Right lobe of liver (tissue), 6 donors: ENCODE measurements around the gene ASPG. TPM values are rescaled to one million over a fixed set of nuclear protein-coding genes. Genes with fewer than 3 reads are reported as not detected.
"Not testable (repeated sequence)": the region's sequence is repeated elsewhere in the genome, so short reads cannot be mapped to it uniquely, and the experiment has no call there.

Source experiments
- ATAC-seq, 4 donors: fragments of 200-7000 bp; cut with Tn5 transposase; one replicate each; pipeline ENCODE4 v1.9.1; 2020; ENCODE audit warnings: mild to moderate bottlenecking in 4 of 4, moderate library complexity in 4 of 4
- DNase-seq, 3 donors: peaks; one replicate each; pipeline ENCODE4 v3.0.0-alpha.2; 2020
- H3K27ac ChIP-seq, 3 donors: fragments of 200-600 bp; one replicate each; pipeline ENCODE4 v1.8.0; 2022
- H3K27me3 ChIP-seq, 2 donors: fragments of 200-600 bp; one replicate each; pipeline ENCODE4 v1.8.0; 2022
- H3K36me3 ChIP-seq, 4 donors: fragments of 200-600 bp; sonication (generic) in 1 of 4; one replicate each; pipeline versions ENCODE4 v1.5.1 to v1.8.0; 2017 to 2022; ENCODE audit warnings: control low read depth in 1 of 4
- H3K4me1 ChIP-seq, 4 donors: fragments of 200-600 bp; sonication (generic) in 1 of 4; one replicate each; pipeline versions ENCODE4 v1.5.1 to v1.8.0; 2017 to 2022; ENCODE audit warnings: control low read depth in 1 of 4
- H3K4me3 ChIP-seq, 3 donors: fragments of 200-600 bp; one replicate each; pipeline ENCODE4 v1.8.0; 2022
- H3K9me3 ChIP-seq, 4 donors: fragments of 200-600 bp; sonication (generic) in 1 of 4; one replicate each; pipeline versions ENCODE4 v1.5.1 to v1.8.0; 2017 to 2022; ENCODE audit warnings: control low read depth in 1 of 4
- CTCF ChIP-seq, 4 donors: fragments of 200-600 bp in 3 of 4; fragments of 450-650 bp in 1 of 4; IDR thresholded peaks; one replicate each; pipeline versions ENCODE4 v1.5.1 to v1.8.0; 2016 to 2022; ENCODE audit warnings: antibody characterized with exemption in 4 of 4, mild to moderate bottlenecking in 2 of 4
- POLR2A ChIP-seq: fragments of 450-650 bp; IDR thresholded peaks from one replicate; pipeline ENCODE4 v1.6.1; 2017; ENCODE audit warnings: antibody characterized with exemption, mild to moderate bottlenecking
- WGBS: methylation state at CpG from one replicate; pipeline ENCODE4 v1.1.6; 2018; ENCODE audit warnings: low coverage, low lambda C conversion rate; ENCODE audit not compliant: insufficient coverage; ENCODE audit errors: missing lambda C conversion rate; 5-methylcytosine and 5-hydroxymethylcytosine counted together
- intact Hi-C, 2 donors: fragments of 100-400 bp; cut with DNase I; formaldehyde crosslinking; loops; one replicate each; pipeline versions ENCODE4 v1.11.2 to v1.14.1; 2022
- total RNA-seq, 6 experiments: library from RNA; depleted of rRNA in 2 of 6; stranded (reverse); fragments of >200 nt in 2 of 6; fragmentation: NEBNext Ultra II Directional in 3 of 6; extraction: Animal tissue kit (Norgen Biotek cat#: 25700) in 3 of 6; gene quantifications; one replicate each; pipeline versions ENCODE4 v1.1.0 to v1.2.4, GENCODE V29; 2016 to 2023
- donor health status: DM: no; HTN: yes; CAD: no.
- donor health status: DM: no; HTN: no; CAD: no.
- donor health status: DM: no; HTN: no; CAD: no.
- donor health status: DM: no; HTN: yes; CAD: no.
- donor health status: DM: no; HTN: yes; CAD: no.

ASPG gene
- total RNA-seq, 6 experiments from 2014 or later = 37.3 to 232 (median 110) TPM

- DNase-seq = no peak
- Histone ChIP-seq H3K9me3 (no peaks in the 10 kb centered on the region), H3K4me3 (no peak overlapping the region), H3K27me3 (no peaks in the 10 kb centered on the region), H3K36me3 (no peaks in the 10 kb centered on the region), H3K27ac (no peak overlapping the region), H3K4me1 (peaks cover 0 to 3% (median 0%) of the 10 kb centered on the region in 4 donors)
- intact Hi-C loops = no loop called here
- ATAC-seq = no peak
- TF ChIP-seq CTCF (IDR thresholded peaks at IDR 0.05) = no peak
- 64% methylated on average over 8 of the region's 21 CpGs for WGBS
Observed at GRCh38 chr14:104152686-104153393, 67.3 kb downstream of the ASPG start.

- not testable (repeated sequence) for H3K4me3 ChIP-seq
- WGBS = 52% methylated on average over 2 of the region's 7 CpGs
Observed at GRCh38 chr14:104153394-104153755, 67.9 kb downstream of the ASPG start.

GRCh38 chr14:104154246-104154645 is 68.7 kb downstream of the ASPG start:
- DNase-seq (no peak), ATAC-seq (no peak)
- H3K36me3 ChIP-seq = no peaks in the 10 kb centered on the region
- no peak overlapping the region for H3K4me3 ChIP-seq
- H3K4me1 ChIP-seq = peaks cover 0 to 3% (median 0%) of the 10 kb centered on the region in 4 donors
- no peaks in the 10 kb centered on the region for H3K27me3 ChIP-seq
- TF ChIP-seq POLR2A (no peak), CTCF (IDR thresholded peaks at IDR 0.05) (no peak)
- WGBS = no CpG with 5 or more reads among the region's 15 CpGs
- H3K27ac ChIP-seq = no peak overlapping the region
- no peaks in the 10 kb centered on the region for H3K9me3 ChIP-seq
- intact Hi-C loops = no loop called here

More at GRCh38 chr14:104153394-104153755, 67.9 kb downstream of the ASPG start:
- DNase-seq, H3K4me1 ChIP-seq, H3K36me3 ChIP-seq, intact Hi-C loops, ATAC-seq, H3K9me3 ChIP-seq, H3K27me3 ChIP-seq, H3K27ac ChIP-seq: not testable (repeated sequence)

- ATAC-seq (peak in 3 of 4 donors; percentile 7 to 33 (median 12)), DNase-seq (no peak)
- TF ChIP-seq POLR2A (no peak), CTCF (IDR thresholded peaks at IDR 0.05) (no peak)
- 68% methylated on average over 22 of the region's 29 CpGs for WGBS
- intact Hi-C loops = no loop called here
- H3K36me3 ChIP-seq = no peaks in the 10 kb centered on the region
- peaks cover 0 to under 1% (median 0%) of the 10 kb centered on the region in 4 donors for H3K4me1 ChIP-seq
- no peaks in the 10 kb centered on the region for H3K27me3 ChIP-seq
- H3K27ac ChIP-seq = no peak overlapping the region
- H3K9me3 ChIP-seq = no peaks in the 10 kb centered on the region
- no peak overlapping the region for H3K4me3 ChIP-seq
Observed at GRCh38 chr14:104155513-104155912, 70.0 kb downstream of the ASPG start.

- WGBS = 71% methylated on average over 1 of the region's 5 CpGs
- no peaks in the 10 kb centered on the region for H3K4me1 ChIP-seq
- no peak overlapping the region for H3K4me3 ChIP-seq
- DNase-seq (no peak), ATAC-seq (no peak)
- intact Hi-C loops = no loop called here
- TF ChIP-seq CTCF (IDR thresholded peaks at IDR 0.05) = no peak
- TF ChIP-seq POLR2A = no peak
- H3K9me3 ChIP-seq = no peaks in the 10 kb centered on the region
- H3K27me3 ChIP-seq = no peaks in the 10 kb centered on the region
- no peak overlapping the region for H3K27ac ChIP-seq
- no peaks in the 10 kb centered on the region for H3K36me3 ChIP-seq
Observed at GRCh38 chr14:104156142-104156541, 70.6 kb downstream of the ASPG start.
